ENCODE measurements around the gene FKBP1B.
"Not testable (repeated sequence)": the region's sequence is repeated elsewhere in the genome, so short reads cannot be mapped to it uniquely, and the experiment has no call there.

FKBP1B gene

DNA sequence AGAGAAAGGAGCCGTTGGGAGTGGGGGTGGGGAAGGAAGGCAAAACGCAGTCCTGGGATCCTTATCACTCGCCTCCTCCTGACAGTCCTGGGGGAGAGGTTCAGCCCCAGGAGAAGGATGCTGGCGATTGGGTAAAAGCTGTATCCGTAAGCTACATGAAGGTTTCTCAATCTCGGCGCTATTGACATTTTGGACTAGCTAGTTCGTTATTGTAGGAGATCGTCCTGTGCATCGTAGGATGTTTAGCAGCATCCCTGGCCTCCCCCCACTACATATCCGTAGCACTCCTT lies 35.6 kb downstream of the FKBP1B start:
- H3K4me1 Mint-ChIP-seq: peaks cover 12% of the 10 kb centered on the region
- ATAC-seq (ENCODE audit: low read depth) (no peak), DNase-seq (ENCODE audit: low spot score in 2 of 2) (no peak)
- no peaks in the 10 kb centered on the region for H3K27me3 Mint-ChIP-seq
- no peaks in the 10 kb centered on the region for H3K9me3 Mint-ChIP-seq
- no peak overlapping the region for H3K27ac Mint-ChIP-seq
- H3K4me3 Mint-ChIP-seq: peak overlapping the region; percentile 96
- peaks cover 5% of the 10 kb centered on the region for H3K36me3 Mint-ChIP-seq

DNA sequence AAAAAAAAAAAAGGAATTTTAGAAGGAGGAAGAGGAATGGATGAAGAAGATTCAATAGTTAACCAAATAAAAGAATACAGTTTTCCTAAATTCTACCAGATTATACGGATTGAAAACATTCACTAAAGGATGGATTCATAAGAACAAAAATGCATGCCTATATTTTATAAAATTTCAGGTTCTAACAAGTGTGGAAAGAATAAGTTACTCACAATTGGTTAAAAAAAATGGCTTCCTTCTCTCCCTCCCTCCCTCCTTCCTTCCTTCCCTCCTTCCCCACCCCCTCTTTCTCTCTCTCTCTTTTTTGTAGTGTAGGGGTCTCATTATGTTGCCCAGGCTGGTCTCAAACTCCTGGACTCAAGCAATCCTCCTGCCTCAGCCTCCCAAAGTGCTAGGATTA lies 36.7 kb downstream of the FKBP1B start:
- ATAC-seq (ENCODE audit: low read depth) (no peak), DNase-seq (ENCODE audit: low spot score in 2 of 2) (no peak)
- Mint-ChIP-seq H3K9me3 (no peaks in the 10 kb centered on the region), H3K27me3 (no peaks in the 10 kb centered on the region), H3K36me3 (peaks cover 7% of the 10 kb centered on the region), H3K4me3 (no peak overlapping the region), H3K27ac (no peak overlapping the region), H3K4me1 (peaks cover 12% of the 10 kb centered on the region)

DNA sequence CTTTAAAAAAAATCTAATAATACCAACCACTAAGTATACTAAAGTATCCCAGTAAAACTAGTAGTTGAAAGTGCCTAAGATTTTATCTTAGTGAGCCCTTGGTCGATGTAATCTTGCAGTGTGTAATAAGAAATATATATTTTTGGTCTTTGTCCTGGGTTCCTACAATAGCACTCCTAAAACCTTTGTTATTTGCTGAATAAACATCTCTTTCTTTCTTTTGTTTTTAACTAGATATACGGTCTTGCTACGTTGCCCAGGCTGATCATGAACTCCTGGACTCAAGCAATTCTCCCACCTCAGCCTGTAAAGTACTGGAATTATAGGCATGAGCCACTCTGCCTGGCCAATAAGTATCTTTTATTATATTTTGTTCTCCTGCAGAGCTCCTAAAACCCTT lies 37.5 kb downstream of the FKBP1B start:
- Mint-ChIP-seq H3K4me3 (no peak overlapping the region), H3K36me3 (peaks cover 7% of the 10 kb centered on the region), H3K4me1 (peaks cover 12% of the 10 kb centered on the region), H3K9me3 (no peaks in the 10 kb centered on the region), H3K27me3 (no peaks in the 10 kb centered on the region), H3K27ac (no peak overlapping the region)
- DNase-seq (ENCODE audit: low spot score in 2 of 2): no peak
- ATAC-seq (ENCODE audit: low read depth): no peak

DNA sequence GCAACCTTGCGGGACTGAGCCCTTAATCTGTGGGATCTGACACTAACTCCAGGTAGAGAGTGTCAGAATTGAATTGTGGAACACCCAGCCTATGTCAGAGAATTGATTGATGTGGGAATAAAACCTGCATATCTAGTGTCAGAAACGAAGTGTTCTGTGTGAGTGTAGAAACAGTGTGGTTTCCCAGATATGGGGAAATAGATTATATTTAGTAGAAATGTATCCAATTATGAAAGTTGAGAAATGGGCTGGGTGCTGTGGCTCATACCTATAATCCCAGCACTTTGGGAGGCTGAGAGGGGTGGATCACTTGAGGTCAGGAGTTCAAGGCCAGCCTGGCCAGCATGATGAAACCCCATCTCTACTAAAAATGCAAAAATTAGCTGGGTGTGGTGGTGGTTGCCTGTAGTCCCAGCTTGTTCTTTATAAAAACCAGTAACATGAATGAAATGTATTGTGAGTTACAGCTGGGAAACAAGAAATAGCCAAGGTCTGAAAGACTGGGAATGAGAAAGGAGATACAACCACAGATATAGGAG lies 39.3 kb downstream of the FKBP1B start:
- DNase-seq (ENCODE audit: low spot score in 2 of 2): no peak
- Mint-ChIP-seq H3K4me1 (peaks cover 7% of the 10 kb centered on the region), H3K27ac (no peak overlapping the region), H3K36me3 (peaks cover 11% of the 10 kb centered on the region), H3K9me3 (peaks cover 2% of the 10 kb centered on the region), H3K4me3 (no peak overlapping the region), H3K27me3 (no peaks in the 10 kb centered on the region)
- ATAC-seq (ENCODE audit: low read depth): no peak

DNA sequence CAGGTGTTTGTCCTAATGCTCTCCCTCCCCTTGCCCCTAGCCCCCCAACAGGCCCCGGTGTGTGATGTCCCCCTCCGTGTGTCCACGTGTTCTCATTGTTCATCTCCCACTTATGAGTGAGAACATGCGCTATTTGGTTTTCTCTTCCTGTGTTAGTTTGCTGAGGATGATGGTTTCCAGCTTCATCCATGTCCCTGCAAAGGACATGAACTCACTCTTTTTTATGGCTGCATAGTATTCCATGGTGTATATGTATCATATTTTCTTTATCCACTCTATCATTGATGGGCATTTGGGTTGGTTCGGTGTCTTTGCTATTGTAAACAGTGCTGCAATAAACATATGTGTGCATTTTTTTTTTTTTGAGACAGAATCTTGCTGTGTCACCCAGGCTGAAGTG lies 43.7 kb downstream of the FKBP1B start:
- H3K4me1 Mint-ChIP-seq; H3K9me3 Mint-ChIP-seq; H3K27me3 Mint-ChIP-seq; DNase-seq (ENCODE audit: low spot score in 2 of 2); ATAC-seq (ENCODE audit: low read depth); H3K4me3 Mint-ChIP-seq; H3K27ac Mint-ChIP-seq: not testable (repeated sequence)
- H3K36me3 Mint-ChIP-seq: peaks cover 16% of the 10 kb centered on the region

DNA sequence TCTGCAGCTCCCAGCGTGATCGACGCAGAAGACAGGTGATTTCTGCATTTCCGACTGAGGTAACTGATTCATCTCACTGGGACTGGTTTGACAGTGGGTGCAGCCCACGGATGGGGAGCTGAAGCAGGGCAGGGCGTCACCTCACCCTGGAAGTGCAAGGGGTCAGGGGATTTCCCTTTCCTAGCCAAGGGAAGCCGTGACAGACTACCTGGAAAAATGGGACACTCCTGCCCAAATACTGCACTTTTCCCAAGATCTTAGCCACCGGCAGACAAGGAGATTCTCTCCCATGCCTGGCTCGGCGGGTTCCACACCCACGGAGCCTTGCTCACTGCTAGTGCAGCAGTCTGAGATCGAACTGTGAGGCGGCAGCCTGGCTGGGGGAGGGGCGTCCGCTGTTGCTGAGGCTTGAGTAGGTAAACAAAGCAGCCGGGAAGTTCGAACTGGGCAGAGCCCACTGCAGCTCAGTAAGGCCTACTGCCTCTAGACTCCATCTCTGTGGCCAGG lies 45.7 kb downstream of the FKBP1B start:
- ATAC-seq (ENCODE audit: low read depth); H3K9me3 Mint-ChIP-seq; H3K4me1 Mint-ChIP-seq; H3K27me3 Mint-ChIP-seq; H3K27ac Mint-ChIP-seq; DNase-seq (ENCODE audit: low spot score in 2 of 2); H3K4me3 Mint-ChIP-seq: not testable (repeated sequence)
- peaks cover 16% of the 10 kb centered on the region for H3K36me3 Mint-ChIP-seq

DNA sequence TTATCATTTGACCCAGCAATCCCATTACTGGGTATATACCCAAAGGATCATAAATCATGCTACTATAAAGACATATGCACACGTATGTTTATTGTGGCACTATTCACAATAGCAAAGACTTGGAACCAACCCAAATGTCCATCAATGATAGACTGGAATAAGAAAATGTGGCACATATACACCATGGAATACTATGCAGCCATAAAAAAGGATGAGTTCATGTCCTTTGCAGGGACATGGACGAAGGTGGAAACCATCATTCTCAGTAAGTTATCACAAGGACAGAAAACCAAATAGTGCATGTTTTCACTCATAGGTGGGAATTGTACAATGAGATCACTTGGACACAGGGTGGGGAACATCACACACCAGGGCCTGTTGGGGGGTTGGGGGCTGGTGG lies 51.2 kb downstream of the FKBP1B start:
- ATAC-seq (ENCODE audit: low read depth); H3K9me3 Mint-ChIP-seq; H3K27me3 Mint-ChIP-seq; H3K4me3 Mint-ChIP-seq; H3K27ac Mint-ChIP-seq; DNase-seq (ENCODE audit: low spot score in 2 of 2): not testable (repeated sequence)
- peaks cover 14% of the 10 kb centered on the region for H3K4me1 Mint-ChIP-seq
- H3K36me3 Mint-ChIP-seq: peaks cover 22% of the 10 kb centered on the region

DNA sequence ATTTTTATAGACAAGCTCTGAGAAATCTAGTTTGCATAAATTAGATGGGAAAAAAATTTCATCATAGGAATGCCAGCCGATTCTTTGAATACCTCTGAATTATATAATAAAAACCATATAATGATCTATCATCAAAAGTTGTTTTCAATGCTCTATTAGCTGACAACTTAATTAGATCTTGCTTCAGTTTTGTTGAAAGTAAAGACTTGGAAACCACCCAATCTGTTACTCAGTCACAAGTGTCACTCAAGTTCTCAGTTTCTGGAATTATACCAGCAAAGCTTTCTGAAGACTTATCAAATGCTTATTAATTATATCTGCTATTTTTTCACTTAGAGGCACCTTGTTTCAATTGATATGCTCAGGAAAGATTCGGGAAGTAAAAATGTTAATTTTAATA lies 52.5 kb downstream of the FKBP1B start:
- Mint-ChIP-seq H3K4me3 (no peak overlapping the region), H3K9me3 (peaks cover 7% of the 10 kb centered on the region), H3K27ac (no peak overlapping the region), H3K36me3 (peaks cover 17% of the 10 kb centered on the region), H3K27me3 (no peaks in the 10 kb centered on the region), H3K4me1 (peaks cover 14% of the 10 kb centered on the region)
- DNase-seq (ENCODE audit: low spot score in 2 of 2): no peak
- ATAC-seq (ENCODE audit: low read depth): no peak

DNA sequence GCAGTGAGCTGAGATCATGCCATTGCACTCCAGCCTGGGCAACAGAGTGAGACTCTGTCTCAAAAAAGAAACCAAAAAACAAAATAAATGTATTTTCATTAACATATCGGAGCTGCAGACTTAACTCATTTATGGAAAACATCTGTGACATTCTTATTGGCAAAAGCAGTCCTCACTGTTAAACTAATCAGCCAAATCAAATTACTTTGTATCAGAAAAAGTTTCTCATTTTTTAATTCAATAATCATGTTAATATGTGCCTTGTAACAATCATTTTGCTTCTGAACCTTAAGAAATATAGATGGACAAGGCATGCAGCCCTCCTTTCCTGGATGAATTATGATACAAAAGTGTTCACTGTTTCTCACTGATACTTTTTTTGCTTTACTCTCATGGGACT lies 53.1 kb downstream of the FKBP1B start:
- Mint-ChIP-seq H3K27me3 (no peaks in the 10 kb centered on the region), H3K4me3 (no peak overlapping the region), H3K27ac (no peak overlapping the region), H3K9me3 (peaks cover 8% of the 10 kb centered on the region), H3K4me1 (peaks cover 14% of the 10 kb centered on the region), H3K36me3 (peaks cover 18% of the 10 kb centered on the region)
- DNase-seq (ENCODE audit: low spot score in 2 of 2) (no peak), ATAC-seq (ENCODE audit: low read depth) (no peak)

DNA sequence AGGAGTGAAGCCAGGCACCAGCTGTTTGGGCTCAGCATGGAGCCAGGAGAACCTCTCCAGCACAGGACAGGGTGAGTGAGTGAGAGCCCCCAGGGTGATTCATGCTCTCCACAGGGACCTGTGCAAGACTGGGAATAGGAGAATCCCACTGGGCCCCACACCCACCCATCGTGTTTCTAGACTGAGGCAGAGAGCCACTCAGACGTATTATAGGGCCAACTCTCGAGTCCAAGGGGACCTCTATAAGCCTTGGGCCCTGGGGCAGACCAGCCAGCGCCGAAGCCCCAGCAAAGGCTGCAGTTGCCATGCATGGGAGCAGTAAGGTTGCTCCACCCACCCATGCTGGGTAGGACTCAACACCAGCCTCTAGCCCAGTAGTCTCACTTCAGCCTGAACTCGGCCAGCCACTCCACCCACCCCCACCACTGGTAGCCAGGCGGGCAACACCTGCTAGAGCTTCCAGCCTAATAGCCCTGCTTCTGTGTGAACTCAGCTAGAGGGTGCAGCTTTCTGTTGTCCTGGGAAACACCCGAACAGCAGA lies 54.6 kb downstream of the FKBP1B start:
- DNase-seq (ENCODE audit: low spot score in 2 of 2) (no peak), ATAC-seq (ENCODE audit: low read depth) (peak; percentile 8)
- no peak overlapping the region for H3K4me3 Mint-ChIP-seq
- peaks cover 13% of the 10 kb centered on the region for H3K9me3 Mint-ChIP-seq
- peaks cover 14% of the 10 kb centered on the region for H3K4me1 Mint-ChIP-seq
- H3K27ac Mint-ChIP-seq: no peak overlapping the region
- H3K27me3 Mint-ChIP-seq: no peaks in the 10 kb centered on the region
- peaks cover 20% of the 10 kb centered on the region for H3K36me3 Mint-ChIP-seq

DNA sequence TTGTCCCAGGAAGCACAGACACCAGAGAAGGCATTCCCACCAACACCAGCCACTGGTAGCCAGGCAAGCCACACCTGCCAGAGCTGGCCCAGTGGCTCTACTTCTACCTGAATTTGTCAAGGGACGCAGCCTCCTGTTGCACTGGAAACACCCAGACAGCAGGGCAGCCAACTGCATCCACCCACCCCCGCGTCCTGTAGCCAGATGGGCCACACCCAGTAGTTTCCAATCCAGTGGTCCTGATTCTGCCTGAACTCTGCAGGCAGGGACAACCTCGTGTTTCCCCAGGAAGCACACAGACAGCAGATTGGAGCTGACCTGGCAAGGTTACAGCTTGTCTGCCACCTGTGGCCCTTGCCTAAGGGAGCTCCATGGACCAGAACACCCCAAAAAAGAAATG lies 55.4 kb downstream of the FKBP1B start:
- no peaks in the 10 kb centered on the region for H3K27me3 Mint-ChIP-seq
- DNase-seq (ENCODE audit: low spot score in 2 of 2): no peak
- peak; percentile 57 for ATAC-seq (ENCODE audit: low read depth)
- H3K9me3 Mint-ChIP-seq: peaks cover 14% of the 10 kb centered on the region
- H3K36me3 Mint-ChIP-seq: peaks cover 20% of the 10 kb centered on the region
- no peak overlapping the region for H3K4me3 Mint-ChIP-seq
- peak overlapping the region; percentile 73 for H3K27ac Mint-ChIP-seq
- H3K4me1 Mint-ChIP-seq: peaks cover 14% of the 10 kb centered on the region

DNA sequence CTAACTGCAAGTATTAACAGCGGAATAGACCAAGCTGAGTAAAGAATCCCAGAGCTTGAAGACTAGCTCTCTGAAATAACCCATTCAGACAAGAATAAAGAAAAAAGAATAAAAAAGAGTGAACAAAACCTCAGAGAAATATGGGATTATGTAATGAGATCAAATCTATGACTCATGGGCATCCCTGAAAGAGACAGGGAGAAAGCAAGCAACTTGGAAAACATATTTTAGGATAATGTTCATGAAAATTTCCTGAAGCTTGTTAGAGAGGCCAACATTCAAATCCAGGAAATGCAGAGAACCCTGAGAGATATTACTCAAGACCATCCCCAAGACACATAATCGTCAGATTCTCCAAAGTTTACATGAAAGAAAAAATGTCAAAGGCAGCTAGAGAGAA lies 56.3 kb downstream of the FKBP1B start:
- Mint-ChIP-seq H3K27ac (no peak overlapping the region), H3K36me3 (peaks cover 17% of the 10 kb centered on the region), H3K9me3 (peaks cover 14% of the 10 kb centered on the region), H3K4me1 (peaks cover 14% of the 10 kb centered on the region), H3K27me3 (no peaks in the 10 kb centered on the region), H3K4me3 (no peak overlapping the region)
- DNase-seq (ENCODE audit: low spot score in 2 of 2) (no peak), ATAC-seq (ENCODE audit: low read depth) (no peak)

DNA sequence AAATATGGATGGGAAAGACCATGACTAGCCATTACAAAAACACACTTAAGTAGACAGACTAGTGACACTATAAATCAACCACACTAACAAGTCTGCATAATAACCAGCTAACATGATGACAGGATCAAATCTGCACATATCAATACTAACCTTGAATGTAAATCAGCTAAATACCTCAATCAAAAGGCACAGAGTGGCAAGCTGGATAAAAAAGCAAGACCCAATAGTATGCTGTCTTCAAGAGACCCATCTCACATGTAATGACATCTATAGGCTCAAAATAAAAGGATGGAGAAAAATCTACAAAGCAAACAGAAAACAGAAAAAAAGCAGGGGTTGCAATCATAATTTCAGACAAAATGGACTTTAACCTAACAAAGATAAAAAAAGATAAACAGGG lies 57.2 kb downstream of the FKBP1B start:
- no peaks in the 10 kb centered on the region for H3K27me3 Mint-ChIP-seq
- peaks cover 16% of the 10 kb centered on the region for H3K36me3 Mint-ChIP-seq
- H3K27ac Mint-ChIP-seq: no peak overlapping the region
- H3K9me3 Mint-ChIP-seq: peaks cover 14% of the 10 kb centered on the region
- H3K4me1 Mint-ChIP-seq: peaks cover 14% of the 10 kb centered on the region
- no peak overlapping the region for H3K4me3 Mint-ChIP-seq
- ATAC-seq (ENCODE audit: low read depth): no peak
- DNase-seq (ENCODE audit: low spot score in 2 of 2): no peak

DNA sequence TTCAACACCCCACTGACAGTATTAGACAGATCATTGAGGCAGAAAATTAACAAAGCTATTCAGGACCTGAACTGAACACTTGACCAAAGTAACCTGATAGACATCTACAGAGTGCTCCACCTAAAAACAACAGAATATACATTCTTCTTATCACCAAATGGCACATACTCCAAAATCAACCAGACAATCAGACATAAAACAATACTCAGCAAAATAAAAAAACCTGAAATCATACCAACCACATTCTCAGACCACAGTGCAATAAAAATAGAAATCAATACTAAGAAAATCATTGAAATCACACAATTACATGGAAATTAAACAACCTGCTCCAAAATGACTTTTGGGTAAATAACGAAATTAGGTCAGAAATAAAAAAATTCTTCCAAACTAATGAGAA lies 57.8 kb downstream of the FKBP1B start:
- DNase-seq (ENCODE audit: low spot score in 2 of 2) (no peak), ATAC-seq (ENCODE audit: low read depth) (no peak)
- Mint-ChIP-seq H3K27me3 (no peaks in the 10 kb centered on the region), H3K36me3 (peaks cover 16% of the 10 kb centered on the region), H3K4me3 (no peak overlapping the region), H3K9me3 (peaks cover 14% of the 10 kb centered on the region), H3K4me1 (peaks cover 14% of the 10 kb centered on the region), H3K27ac (no peak overlapping the region)

DNA sequence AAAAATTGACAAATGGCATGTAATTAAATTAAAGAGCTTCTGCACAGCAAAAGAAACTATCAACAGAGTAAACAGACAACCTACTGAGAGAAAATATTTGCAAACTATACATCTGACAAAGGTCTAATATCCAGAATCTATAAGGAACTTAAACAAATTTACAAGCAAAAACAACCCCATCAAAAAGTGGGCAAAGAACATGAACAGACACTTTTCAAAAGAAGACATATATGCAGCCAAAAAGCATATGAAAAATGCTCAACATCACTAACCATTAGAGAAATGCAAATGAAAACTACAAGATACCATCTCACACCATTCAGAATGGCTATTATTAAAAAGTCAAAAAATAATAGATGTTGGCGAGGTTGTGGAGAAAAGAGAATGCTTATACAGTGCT lies 59.9 kb downstream of the FKBP1B start:
- not testable (repeated sequence) for H3K27me3 Mint-ChIP-seq; DNase-seq (ENCODE audit: low spot score in 2 of 2); H3K4me1 Mint-ChIP-seq; H3K4me3 Mint-ChIP-seq; ATAC-seq (ENCODE audit: low read depth)
- Mint-ChIP-seq H3K9me3 (peaks cover 14% of the 10 kb centered on the region), H3K27ac (peak overlapping the region; percentile 38), H3K36me3 (peaks cover 16% of the 10 kb centered on the region)

Data from memory B cell (primary cell).